ENCODE measurements around the gene EEPD1.

DNA sequence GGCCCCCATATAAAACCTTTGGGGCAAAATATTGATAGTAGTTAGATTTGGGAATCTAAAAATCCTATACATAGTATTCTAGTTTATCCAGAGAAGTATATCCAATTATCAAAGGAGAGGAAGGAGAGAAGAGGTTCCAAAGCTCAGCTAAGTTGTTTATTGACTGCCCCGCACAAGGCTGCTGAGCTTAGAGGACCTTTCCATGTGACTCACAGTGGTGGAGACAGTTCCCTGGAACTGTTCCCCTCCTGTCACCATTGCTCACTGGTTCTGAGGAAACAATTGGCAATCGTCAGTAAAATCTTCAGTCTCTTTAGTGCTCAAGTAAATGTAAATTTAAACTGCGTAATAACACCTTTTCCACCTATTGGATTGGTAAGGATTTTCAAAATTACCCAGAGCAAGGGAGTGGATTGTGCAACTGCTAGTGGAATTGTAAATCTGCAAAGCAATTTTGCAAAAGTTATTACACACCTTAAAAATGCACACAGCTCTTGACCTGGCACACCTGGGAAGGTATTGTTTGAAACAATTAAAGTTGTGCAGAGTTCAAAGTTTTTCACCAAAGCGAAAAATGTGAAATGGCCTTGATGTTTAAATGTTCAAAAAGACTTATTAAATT is 63.1 kb downstream of the EEPD1 start:
- TF ChIP-seq, protein P1, sequence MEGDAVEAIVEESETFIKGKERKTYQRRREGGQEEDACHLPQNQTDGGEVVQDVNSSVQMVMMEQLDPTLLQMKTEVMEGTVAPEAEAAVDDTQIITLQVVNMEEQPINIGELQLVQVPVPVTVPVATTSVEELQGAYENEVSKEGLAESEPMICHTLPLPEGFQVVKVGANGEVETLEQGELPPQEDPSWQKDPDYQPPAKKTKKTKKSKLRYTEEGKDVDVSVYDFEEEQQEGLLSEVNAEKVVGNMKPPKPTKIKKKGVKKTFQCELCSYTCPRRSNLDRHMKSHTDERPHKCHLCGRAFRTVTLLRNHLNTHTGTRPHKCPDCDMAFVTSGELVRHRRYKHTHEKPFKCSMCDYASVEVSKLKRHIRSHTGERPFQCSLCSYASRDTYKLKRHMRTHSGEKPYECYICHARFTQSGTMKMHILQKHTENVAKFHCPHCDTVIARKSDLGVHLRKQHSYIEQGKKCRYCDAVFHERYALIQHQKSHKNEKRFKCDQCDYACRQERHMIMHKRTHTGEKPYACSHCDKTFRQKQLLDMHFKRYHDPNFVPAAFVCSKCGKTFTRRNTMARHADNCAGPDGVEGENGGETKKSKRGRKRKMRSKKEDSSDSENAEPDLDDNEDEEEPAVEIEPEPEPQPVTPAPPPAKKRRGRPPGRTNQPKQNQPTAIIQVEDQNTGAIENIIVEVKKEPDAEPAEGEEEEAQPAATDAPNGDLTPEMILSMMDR (IDR thresholded peaks at IDR 0.05; ENCODE audit: extremely low read depth in 1 of 2, insufficient read depth in 1 of 2, low read depth in 1 of 2, low read length in 2 of 2): no peak
- TF ChIP-seq, protein P2, sequence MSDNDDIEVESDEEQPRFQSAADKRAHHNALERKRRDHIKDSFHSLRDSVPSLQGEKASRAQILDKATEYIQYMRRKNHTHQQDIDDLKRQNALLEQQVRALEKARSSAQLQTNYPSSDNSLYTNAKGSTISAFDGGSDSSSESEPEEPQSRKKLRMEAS (IDR thresholded peaks at IDR 0.05; ENCODE audit: insufficient read depth, insufficient read length): no peak
